Neural progenitor cell (in vitro differentiated cells): Measurements from ENCODE around the gene MRPL16. TPM values are rescaled to one million over a fixed set of nuclear protein-coding genes. Genes with fewer than 3 reads are reported as not detected.

Experiments
- DNase-seq: peaks from one replicate; pipeline ENCODE4 v3.0.0-alpha.2; 2016; ENCODE audit warnings: low spot score
- H2AFZ ChIP-seq: fragments of 200-600 bp; sonication (generic); replicated peaks from 2 replicates; pipeline ENCODE4 v1.6.1; 2016; ENCODE audit warnings: antibody characterized with exemption
- H3F3A ChIP-seq: fragments of 200-600 bp; sonication (generic); 2 replicates; pipeline ENCODE4 v1.6.1; 2016; ENCODE audit warnings: antibody characterized with exemption, low read depth
- H3K27ac ChIP-seq: fragments of 200-600 bp; sonication (generic); 2 replicates; pipeline ENCODE4 v1.5.1; 2016; ENCODE audit warnings: mild to moderate bottlenecking
- H3K27me3 ChIP-seq: fragments of 200-600 bp; sonication (generic); 2 replicates; pipeline ENCODE4 v1.6.1; 2016; ENCODE audit warnings: mild to moderate bottlenecking, moderate library complexity
- H3K36me3 ChIP-seq: fragments of 200-600 bp; sonication (generic); 2 replicates; pipeline ENCODE4 v1.5.1; 2016
- H3K4me1 ChIP-seq: fragments of 200-600 bp; sonication (generic); 2 replicates; pipeline ENCODE4 v1.6.1; 2016; ENCODE audit warnings: mixed run types
- H3K4me2 ChIP-seq: fragments of 200-600 bp; sonication (generic); 2 replicates; pipeline ENCODE4 v1.6.1; 2016
- H3K4me3 ChIP-seq: fragments of 200-600 bp; sonication (generic); 2 replicates; pipeline ENCODE4 v1.5.1; 2016
- H3K79me2 ChIP-seq: fragments of 200-600 bp; sonication (generic); 2 replicates; pipeline ENCODE4 v1.6.1; 2016; ENCODE audit warnings: low read depth
- H3K9ac ChIP-seq: fragments of 200-600 bp; sonication (generic); 2 replicates; pipeline ENCODE4 v1.6.1; 2016
- H3K9me3 ChIP-seq: fragments of 200-600 bp; sonication (generic); 2 replicates; pipeline ENCODE4 v1.5.1; 2016; ENCODE audit warnings: low read depth
- H4K20me1 ChIP-seq: fragments of 200-600 bp; sonication (generic); 2 replicates; pipeline ENCODE4 v1.6.1; 2016; ENCODE audit warnings: low read depth
- H3K27ac Mint-ChIP-seq: 3 replicates; pipeline ENCODE4 v1.8.0; 2021; ENCODE audit warnings: mixed read lengths
- H3K27me3 Mint-ChIP-seq: 2 replicates; pipeline ENCODE4 v1.8.0; 2022; ENCODE audit warnings: low read depth, mild to moderate bottlenecking, inconsistent platforms, moderate library complexity, mixed read lengths; ENCODE audit not compliant: insufficient read depth
- H3K36me3 Mint-ChIP-seq: 3 replicates; pipeline ENCODE4 v1.8.0; 2021; ENCODE audit warnings: mixed read lengths
- H3K4me1 Mint-ChIP-seq: 3 replicates; pipeline ENCODE4 v1.8.0; 2021; ENCODE audit warnings: mixed read lengths
- H3K4me3 Mint-ChIP-seq: 3 replicates; pipeline ENCODE4 v1.8.0; 2021; ENCODE audit warnings: mild to moderate bottlenecking, moderate library complexity, mixed read lengths
- H3K9me3 Mint-ChIP-seq: 3 replicates; pipeline ENCODE4 v1.8.0; 2020; ENCODE audit warnings: mixed read lengths
- EZH2 ChIP-seq: fragments of 200-600 bp; sonication (generic); IDR thresholded peaks from 2 replicates; pipeline ENCODE4 v1.6.1; 2017; ENCODE audit warnings: antibody characterized with exemption, mild to moderate bottlenecking, moderate library complexity
- EZH2phosphoT487 ChIP-seq: fragments of 200-600 bp; sonication (generic); IDR thresholded peaks from 2 replicates; pipeline ENCODE4 v1.6.1; 2017; ENCODE audit warnings: antibody characterized with exemption
- total RNA-seq: library from RNA; depleted of rRNA; stranded (reverse); fragments of >200 nt; gene quantifications from 2 replicates; pipeline ENCODE4 v1.2.3, GENCODE V29; 2015; ENCODE audit warnings: low replicate concordance
- TF ChIP-seq, protein P1 (sequence below): fragments of 200-600 bp; sonication (generic); IDR thresholded peaks from 2 replicates; pipeline ENCODE4 v1.5.1; 2017; ENCODE audit warnings: antibody characterized with exemption, mild to moderate bottlenecking

MRPL16 gene
- total RNA-seq, 1 donor from 2014 or later: 49.8 TPM

DNA sequence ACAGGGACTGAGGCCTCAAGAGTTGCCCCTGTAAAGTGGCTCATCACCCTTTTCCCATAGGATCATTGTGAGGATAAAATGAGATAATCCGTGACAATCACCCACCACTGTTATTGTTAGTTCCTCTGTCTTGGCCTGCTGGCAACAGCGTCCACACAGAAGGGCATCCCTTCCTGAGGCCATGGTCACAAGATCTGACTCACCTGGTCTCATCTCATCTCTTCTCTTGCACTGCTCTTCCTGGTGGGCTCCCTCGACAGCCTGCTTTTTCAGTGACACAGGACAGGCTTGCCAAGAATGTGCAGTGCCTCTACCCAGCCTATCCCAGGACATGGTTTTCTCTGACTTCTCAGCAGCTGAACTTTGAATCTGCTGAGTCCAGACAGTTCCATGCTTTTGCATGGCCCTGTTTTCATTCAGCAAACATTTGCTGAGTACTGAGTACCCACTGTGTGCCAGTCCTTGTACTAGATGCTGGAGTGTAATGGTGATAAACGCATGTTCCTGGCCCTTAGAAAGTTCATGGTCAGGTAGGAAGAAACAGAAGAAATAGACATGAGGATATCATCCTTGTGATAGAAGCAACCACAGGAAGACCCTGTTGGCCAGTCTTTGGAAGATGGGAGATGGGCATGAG is 52.1 kb downstream of the MRPL16 start:
- H3K36me3 ChIP-seq: no peaks in the 10 kb centered on the region
- Mint-ChIP-seq H3K36me3 (no peaks in the 10 kb centered on the region), H3K9me3 (no peaks in the 10 kb centered on the region), H3K27ac (no peak overlapping the region), H3K4me3 (no peak overlapping the region), H3K4me1 (peaks cover 25% of the 10 kb centered on the region), H3K27me3 (peaks cover 15% of the 10 kb centered on the region)
- no peaks in the 10 kb centered on the region for H3K9me3 ChIP-seq
- no peak overlapping the region for H3K9ac ChIP-seq
- TF ChIP-seq EZH2phosphoT487: no peak
- TF ChIP-seq, protein P1, sequence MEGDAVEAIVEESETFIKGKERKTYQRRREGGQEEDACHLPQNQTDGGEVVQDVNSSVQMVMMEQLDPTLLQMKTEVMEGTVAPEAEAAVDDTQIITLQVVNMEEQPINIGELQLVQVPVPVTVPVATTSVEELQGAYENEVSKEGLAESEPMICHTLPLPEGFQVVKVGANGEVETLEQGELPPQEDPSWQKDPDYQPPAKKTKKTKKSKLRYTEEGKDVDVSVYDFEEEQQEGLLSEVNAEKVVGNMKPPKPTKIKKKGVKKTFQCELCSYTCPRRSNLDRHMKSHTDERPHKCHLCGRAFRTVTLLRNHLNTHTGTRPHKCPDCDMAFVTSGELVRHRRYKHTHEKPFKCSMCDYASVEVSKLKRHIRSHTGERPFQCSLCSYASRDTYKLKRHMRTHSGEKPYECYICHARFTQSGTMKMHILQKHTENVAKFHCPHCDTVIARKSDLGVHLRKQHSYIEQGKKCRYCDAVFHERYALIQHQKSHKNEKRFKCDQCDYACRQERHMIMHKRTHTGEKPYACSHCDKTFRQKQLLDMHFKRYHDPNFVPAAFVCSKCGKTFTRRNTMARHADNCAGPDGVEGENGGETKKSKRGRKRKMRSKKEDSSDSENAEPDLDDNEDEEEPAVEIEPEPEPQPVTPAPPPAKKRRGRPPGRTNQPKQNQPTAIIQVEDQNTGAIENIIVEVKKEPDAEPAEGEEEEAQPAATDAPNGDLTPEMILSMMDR: no peak
- no peak for TF ChIP-seq EZH2
- DNase-seq: no peak
- no peak overlapping the region for H3K4me2 ChIP-seq
- H4K20me1 ChIP-seq: peaks cover 21% of the 10 kb centered on the region
- H3K4me3 ChIP-seq: no peak overlapping the region
- peaks cover 22% of the 10 kb centered on the region for H3F3A ChIP-seq
- H3K79me2 ChIP-seq: peaks cover 77% of the 10 kb centered on the region
- H3K27me3 ChIP-seq: no peaks in the 10 kb centered on the region
- H2AFZ ChIP-seq: no peak overlapping the region
- H3K4me1 ChIP-seq: no peaks in the 10 kb centered on the region
- H3K27ac ChIP-seq: no peak overlapping the region

GRCh38 chr11:59756845-59757244 is 53.7 kb downstream of the MRPL16 start:
- peaks cover 62% of the 10 kb centered on the region for H3K79me2 ChIP-seq

GRCh38 chr11:59756558-59756840 is 54.1 kb downstream of the MRPL16 start:
- H3K36me3 Mint-ChIP-seq: no peaks in the 10 kb centered on the region
- peaks cover 25% of the 10 kb centered on the region for H3K4me1 Mint-ChIP-seq
- Histone ChIP-seq H3K4me1 (no peaks in the 10 kb centered on the region), H3K27me3 (no peaks in the 10 kb centered on the region), H3K36me3 (no peaks in the 10 kb centered on the region), H3K4me3 (peak overlapping the region; percentile 84), H3K4me2 (peak overlapping the region; percentile 88), H4K20me1 (peaks cover 21% of the 10 kb centered on the region), H3F3A (peaks cover 22% of the 10 kb centered on the region), H3K9me3 (no peaks in the 10 kb centered on the region), H3K27ac (no peak overlapping the region), H2AFZ (no peak overlapping the region), H3K79me2 (peaks cover 59% of the 10 kb centered on the region), H3K9ac (no peak overlapping the region)
- peaks cover 17% of the 10 kb centered on the region for H3K27me3 Mint-ChIP-seq
- no peak for DNase-seq
- H3K9me3 Mint-ChIP-seq: no peaks in the 10 kb centered on the region
- H3K27ac Mint-ChIP-seq: no peak overlapping the region
- H3K4me3 Mint-ChIP-seq: peak overlapping the region; percentile 89
- TF ChIP-seq, protein P1: no peak
- TF ChIP-seq EZH2phosphoT487 (no peak), EZH2 (no peak)

More at GRCh38 chr11:59756845-59757244, 53.7 kb downstream of the MRPL16 start:
- Mint-ChIP-seq H3K36me3 (no peaks in the 10 kb centered on the region), H3K27me3 (peaks cover 17% of the 10 kb centered on the region), H3K4me1 (peaks cover 25% of the 10 kb centered on the region), H3K27ac (no peak overlapping the region), H3K4me3 (peak overlapping the region; percentile 89), H3K9me3 (no peaks in the 10 kb centered on the region)
- Histone ChIP-seq H3K36me3 (no peaks in the 10 kb centered on the region), H3K27me3 (no peaks in the 10 kb centered on the region), H3K4me1 (no peaks in the 10 kb centered on the region), H3F3A (peaks cover 22% of the 10 kb centered on the region), H3K9me3 (no peaks in the 10 kb centered on the region), H3K9ac (no peak overlapping the region), H4K20me1 (peaks cover 21% of the 10 kb centered on the region), H3K4me2 (peak overlapping the region; percentile 88), H3K27ac (no peak overlapping the region), H3K4me3 (peak overlapping the region; percentile 84), H2AFZ (no peak overlapping the region)
- DNase-seq: no peak
- TF ChIP-seq EZH2 (no peak), EZH2phosphoT487 (no peak)
- TF ChIP-seq, protein P1: no peak

Other genes starting within 250 kb of the MRPL16 start
- 20.1 and 22.7 TPM in 2 replicates for gene OSBP, start 195.0 kb downstream of the MRPL16 start, total RNA-seq
- gene PATL1, start 141.7 kb downstream of the MRPL16 start, total RNA-seq: 15.3 and 16.0 TPM in 2 replicates
- gene OR10V1, start 96.9 kb downstream of the MRPL16 start, total RNA-seq: not detected in 2 replicates
- 34.8 and 52.4 TPM in 2 replicates for gene STX3, start 55.4 kb downstream of the MRPL16 start, total RNA-seq
- not detected in 2 replicates for gene CBLIF, start 34.7 kb upstream of the MRPL16 start, total RNA-seq
- not detected in 2 replicates for gene TCN1, start 55.7 kb upstream of the MRPL16 start, total RNA-seq
- not detected in 2 replicates for gene OOSP3, start 68.0 kb upstream of the MRPL16 start, total RNA-seq
- not detected in 2 replicates for gene OOSP1, start 127.7 kb upstream of the MRPL16 start, total RNA-seq
- gene OOSP4A, start 153.3 kb upstream of the MRPL16 start, total RNA-seq: not detected in 2 replicates
- gene OOSP4B, start 206.4 kb upstream of the MRPL16 start, total RNA-seq: not detected in 2 replicates
- gene OOSP2, start 229.6 kb upstream of the MRPL16 start, total RNA-seq: not detected in 2 replicates
- gene MS4A3, start 245.9 kb upstream of the MRPL16 start, total RNA-seq: not detected in 2 replicates